ENCODE data around the gene SUN5.

- no peak for TF ChIP-seq POLR2A (IDR thresholded peaks at IDR 0.05; ENCODE audit: low read length)
- no peak for TF ChIP-seq KDM1A (IDR thresholded peaks at IDR 0.05; ENCODE audit: low read depth)
- TF ChIP-seq MAX (IDR thresholded peaks at IDR 0.05) = no peak
- no peak for TF ChIP-seq CTCF (IDR thresholded peaks at IDR 0.05)
- TF ChIP-seq EHF (CRISPR knock-in tag; IDR thresholded peaks at IDR 0.05) = no peak
- TF ChIP-seq E2F6 (IDR thresholded peaks at IDR 0.05; ENCODE audit: borderline replicate concordance, low read depth) = no peak
- no peak for TF ChIP-seq RFX5 (IDR thresholded peaks at IDR 0.05)
Observed at GRCh38 chr20:33009214-33010132, 5.2 kb upstream of the SUN5 start.

Measured in A549 (cell line).